HepG2 (cell line): Measurements from ENCODE around the gene ARHGEF16. TPM values are rescaled to one million over a fixed set of nuclear protein-coding genes. Genes with fewer than 3 reads are reported as not detected.

Experiments
- ATRX ChIP-seq: sonication (generic); formaldehyde crosslinking; IDR thresholded peaks from 2 replicates; pipeline ENCODE4 v1.4.0; 2020; ENCODE audit warnings: missing genetic modification reagents, borderline replicate concordance
- HMG20A ChIP-seq: IDR thresholded peaks from 2 replicates; pipeline ENCODE4 v1.6.1; 2016; ENCODE audit warnings: borderline replicate concordance
- ONECUT2 ChIP-seq: sonication (generic); formaldehyde crosslinking; IDR thresholded peaks from 2 replicates; pipeline ENCODE4 v1.4.0; 2020; ENCODE audit warnings: missing genetic modification reagents
- PCBP1 ChIP-seq: fragments of 200-400 bp; formaldehyde crosslinking; IDR thresholded peaks from 2 replicates; pipeline ENCODE4 v1.6.1; 2017; ENCODE audit warnings: mild to moderate bottlenecking, low read depth, low read length, borderline replicate concordance
- PITX1 ChIP-seq: sonication (generic); formaldehyde crosslinking; IDR thresholded peaks from 2 replicates; pipeline ENCODE4 v1.5.1; 2020; ENCODE audit warnings: mild to moderate bottlenecking, missing genetic modification reagents
- PTBP1 ChIP-seq: fragments of 200-400 bp; formaldehyde crosslinking; IDR thresholded peaks from 2 replicates; pipeline ENCODE4 v1.6.1; 2018; ENCODE audit warnings: low read length, low read depth; ENCODE audit not compliant: poor library complexity, severe bottlenecking
- RXRB ChIP-seq: IDR thresholded peaks from 2 replicates; pipeline ENCODE4 v1.6.1; 2016; ENCODE audit warnings: borderline replicate concordance, missing genetic modification reagents, missing compliant biosample characterization
- SYNCRIP ChIP-seq: fragments of 200-400 bp; formaldehyde crosslinking; IDR thresholded peaks from 2 replicates; pipeline ENCODE4 v1.6.1; 2018; ENCODE audit warnings: mild to moderate bottlenecking, low read depth, low read length; ENCODE audit not compliant: insufficient read depth
- TEAD3 ChIP-seq: optimal IDR thresholded peaks from 2 replicates; pipeline ENCODE3; 2016; ENCODE audit warnings: borderline replicate concordance
- ZFX ChIP-seq: sonication (generic); formaldehyde crosslinking; IDR thresholded peaks from 2 replicates; pipeline ENCODE4 v1.4.0; 2020; ENCODE audit warnings: mild to moderate bottlenecking, low read depth, missing genetic modification reagents, moderate library complexity
- ZNF20 ChIP-seq: sonication (generic); formaldehyde crosslinking; IDR thresholded peaks from 2 replicates; pipeline ENCODE4 v1.4.0; 2020; ENCODE audit warnings: mild to moderate bottlenecking, moderate library complexity, missing genetic modification reagents
- ZNF234 ChIP-seq: sonication (generic); formaldehyde crosslinking; conservative IDR thresholded peaks from 2 replicates; pipeline ENCODE4 v1.5.1; 2020; ENCODE audit warnings: mild to moderate bottlenecking, missing genetic modification reagents
- ZNF275 ChIP-seq: sonication (generic); formaldehyde crosslinking; IDR thresholded peaks from 2 replicates; pipeline ENCODE4 v1.8.0; 2022; ENCODE audit warnings: missing genetic modification reagents, mild to moderate bottlenecking, inconsistent platforms, borderline replicate concordance
- ZNF350 ChIP-seq: sonication (generic); formaldehyde crosslinking; IDR thresholded peaks from 2 replicates; pipeline ENCODE4 v1.4.0; 2020; ENCODE audit warnings: mild to moderate bottlenecking, low read depth, missing genetic modification reagents, borderline replicate concordance
- ZNF407 ChIP-seq: sonication (generic); formaldehyde crosslinking; IDR thresholded peaks from one replicate; pipeline ENCODE4 v1.5.1; 2020; ENCODE audit warnings: mild to moderate bottlenecking, missing genetic modification reagents; ENCODE audit errors: not compliant biosample characterization
- ZNF446 ChIP-seq: sonication (generic); formaldehyde crosslinking; IDR thresholded peaks from 2 replicates; pipeline ENCODE4 v1.5.0; 2020; ENCODE audit warnings: mild to moderate bottlenecking, missing genetic modification reagents
- ZNF703 ChIP-seq: sonication (generic); formaldehyde crosslinking; IDR thresholded peaks from 2 replicates; pipeline ENCODE4 v1.5.1; 2020; ENCODE audit warnings: missing genetic modification reagents, mild to moderate bottlenecking, moderate library complexity, borderline replicate concordance
- ZSCAN21 ChIP-seq: sonication (generic); formaldehyde crosslinking; IDR thresholded peaks from 2 replicates; pipeline ENCODE4 v1.8.0; 2022; ENCODE audit warnings: mild to moderate bottlenecking, missing genetic modification reagents, moderate library complexity, borderline replicate concordance
- polyA plus RNA-seq, 8 experiments: library from polyadenylated mRNA; depleted of rRNA in 3 of 8; stranded (reverse) in 7 of 8; unstranded in 1 of 8; fragments of >200 nt; fragmentation: Illumina TruSeq in 4 of 8; extraction: Trizol in 4 of 8; gene quantifications; 2 replicates each; pipeline versions ENCODE4 v1.2.1 to v1.2.3, GENCODE V29; 2011 to 2016; ENCODE audit warnings: low read depth in 4 of 8, missing spikeins in 1 of 8, mixed read lengths in 1 of 8; ENCODE audit not compliant: insufficient read depth in 1 of 8
- total RNA-seq, 5 experiments: library from RNA; depleted of rRNA; stranded (reverse); fragments of >200 nt; fragmentation: Illumina TruSeq; extraction: Trizol; gene quantifications; 2 replicates each; pipeline ENCODE4 v1.2.3, GENCODE V29; 2016; ENCODE audit warnings: low read depth in 1 of 5
- TF ChIP-seq, protein P1 (sequence below): sonication (generic); formaldehyde crosslinking; IDR thresholded peaks from 2 replicates; pipeline ENCODE4 v1.5.0; 2020; ENCODE audit warnings: missing genetic modification reagents, mild to moderate bottlenecking, borderline replicate concordance
- TF ChIP-seq, protein P2 (sequence below): sonication (generic); formaldehyde crosslinking; IDR thresholded peaks from 2 replicates; pipeline ENCODE4 v1.5.0; 2020; ENCODE audit warnings: mild to moderate bottlenecking, low read depth, missing genetic modification reagents, borderline replicate concordance

ARHGEF16 gene
- total and polyA plus RNA-seq, 2 of the 13 experiments (the other 11 are each of a cell fraction or from before 2014, with no cell fraction given), result 20.3 to 39.9 TPM

GRCh38 chr1:3453203-3453761, 1.2 kb upstream of the ARHGEF16 start (continued):
- TF ChIP-seq PTBP1, result no peak
- TF ChIP-seq ATRX (CRISPR knock-in tag), result no peak
- TF ChIP-seq, protein P1, sequence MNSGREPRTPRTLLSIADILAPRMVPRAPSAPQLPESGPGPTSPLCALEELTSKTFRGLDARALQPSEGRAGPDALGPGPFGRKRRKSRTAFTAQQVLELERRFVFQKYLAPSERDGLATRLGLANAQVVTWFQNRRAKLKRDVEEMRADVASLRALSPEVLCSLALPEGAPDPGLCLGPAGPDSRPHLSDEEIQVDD (CRISPR knock-in tag), result peak; percentile 14; the same call in 1 of the 2 replicates
- no peak for TF ChIP-seq PCBP1
- TF ChIP-seq ZSCAN21 (CRISPR knock-in tag), result no peak
- TF ChIP-seq PITX1 (CRISPR knock-in tag), result 0 out of 2 replicates have a peak, but pooled peaks have one; percentile 23
- TF ChIP-seq ONECUT2 (CRISPR knock-in tag), result no peak
- TF ChIP-seq, protein P2, sequence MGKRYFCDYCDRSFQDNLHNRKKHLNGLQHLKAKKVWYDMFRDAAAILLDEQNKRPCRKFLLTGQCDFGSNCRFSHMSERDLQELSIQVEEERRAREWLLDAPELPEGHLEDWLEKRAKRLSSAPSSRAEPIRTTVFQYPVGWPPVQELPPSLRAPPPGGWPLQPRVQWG, result no peak
- TF ChIP-seq HMG20A (CRISPR knock-in tag), result no peak
- no peak for TF ChIP-seq ZNF350
- no peak for TF ChIP-seq ZNF703 (CRISPR knock-in tag)
- no peak for TF ChIP-seq ZNF407 (CRISPR knock-in tag)
- peak; percentile 63 for TF ChIP-seq ZFX
- no peak for TF ChIP-seq SYNCRIP
- TF ChIP-seq RXRB (CRISPR knock-in tag), result peak; percentile 46; the same call in 1 of the 2 replicates
- TF ChIP-seq ZNF20 (CRISPR knock-in tag), result no peak
- no peak for TF ChIP-seq ZNF275 (CRISPR knock-in tag)
- TF ChIP-seq ZNF234, result no peak
- peak; percentile 17 for TF ChIP-seq TEAD3 (CRISPR knock-in tag)
- TF ChIP-seq ZNF446, result no peak
